COLO668 (cell line): Measurements from ENCODE around the gene SGIP1.

ENCODE experiments used
- DNase-seq: peaks from one replicate; lab custom pipeline; 2025; ENCODE audit not compliant: unreplicated experiment; lab: John Stamatoyannopoulos, UW

SGIP1 gene

GRCh38 chr1:66599899-66600737 is 66.2 kb downstream of the SGIP1 start:
- DNase-seq = no peak

GRCh38 chr1:66605419-66605997 is 71.6 kb downstream of the SGIP1 start:
- no peak for DNase-seq

- DNase-seq = no peak
Observed at GRCh38 chr1:66606362-66607065, 72.6 kb downstream of the SGIP1 start.

GRCh38 chr1:66607458-66607857 is 73.5 kb downstream of the SGIP1 start:
- DNase-seq = no peak

GRCh38 chr1:66613187-66613586 is 79.2 kb downstream of the SGIP1 start:
- DNase-seq = no peak

- no peak for DNase-seq
Observed at GRCh38 chr1:66617362-66618184, 83.6 kb downstream of the SGIP1 start.

- DNase-seq = no peak
Observed at GRCh38 chr1:66618390-66618789, 84.4 kb downstream of the SGIP1 start.

- no peak for DNase-seq
Observed at GRCh38 chr1:66623812-66624211, 89.9 kb downstream of the SGIP1 start.

GRCh38 chr1:66624412-66625060 is 90.6 kb downstream of the SGIP1 start:
- DNase-seq = no peak

GRCh38 chr1:66626261-66626660 is 92.3 kb downstream of the SGIP1 start:
- DNase-seq = no peak

GRCh38 chr1:66628926-66629325 is 95.0 kb downstream of the SGIP1 start:
- DNase-seq = no peak

- no peak for DNase-seq
Observed at GRCh38 chr1:66633159-66633558, 99.2 kb downstream of the SGIP1 start.

- no peak for DNase-seq
Observed at GRCh38 chr1:66637146-66637545, 103.2 kb downstream of the SGIP1 start.

GRCh38 chr1:66641891-66642473 is 108.0 kb downstream of the SGIP1 start:
- no peak for DNase-seq

- no peak for DNase-seq
Observed at GRCh38 chr1:66642992-66643391, 109.0 kb downstream of the SGIP1 start.

GRCh38 chr1:66644331-66644730 is 110.4 kb downstream of the SGIP1 start:
- DNase-seq = no peak

GRCh38 chr1:66648901-66649595 is 115.1 kb downstream of the SGIP1 start:
- DNase-seq = no peak

GRCh38 chr1:66652556-66652955 is 118.6 kb downstream of the SGIP1 start:
- no peak for DNase-seq

GRCh38 chr1:66654643-66655042 is 120.7 kb downstream of the SGIP1 start:
- no peak for DNase-seq

- no peak for DNase-seq
Observed at GRCh38 chr1:66671455-66671854, 137.5 kb downstream of the SGIP1 start.
